ENCODE results near the gene MOG. TPM values are rescaled to one million over a fixed set of nuclear protein-coding genes. Genes with fewer than 3 reads are reported as not detected.

Gene MOG
- total and polyA plus RNA-seq, 4 donors: not detected

GRCh38 chr6:29681811-29682210 lies 24.9 kb downstream of the MOG start:
- Histone ChIP-seq H3K4me1 (ENCODE audit: control insufficient read depth in 4 of 4, insufficient read depth in 4 of 4, low read length in 3 of 4) (no peaks in the 10 kb centered on the region), H3K36me3 (ENCODE audit: control insufficient read depth in 4 of 4, insufficient read depth in 3 of 4, low read depth in 1 of 4, low read length in 3 of 4) (no peaks in the 10 kb centered on the region), H3K9me3 (ENCODE audit: control insufficient read depth in 4 of 4, low read length in 3 of 4) (peaks cover 0 to 2% (median 0%) of the 10 kb centered on the region in 4 donors), H3K9ac (ENCODE audit: low read depth in 1 of 2, low read length in 2 of 2) (no peak overlapping the region), H3K4me3 (ENCODE audit: low read depth in 1 of 3, low read length in 3 of 3) (no peak overlapping the region), H3K27ac (ENCODE audit: low read depth in 1 of 2, low read length in 2 of 2) (no peak overlapping the region), H3K27me3 (ENCODE audit: control insufficient read depth in 4 of 4, insufficient read depth in 4 of 4, low read length in 3 of 4) (no peaks in the 10 kb centered on the region)
- 88% methylated on average over 8 of the region's 8 CpGs for WGBS
- no peak for TF ChIP-seq RXRA (IDR thresholded peaks at IDR 0.05)
- TF ChIP-seq, protein P1, sequence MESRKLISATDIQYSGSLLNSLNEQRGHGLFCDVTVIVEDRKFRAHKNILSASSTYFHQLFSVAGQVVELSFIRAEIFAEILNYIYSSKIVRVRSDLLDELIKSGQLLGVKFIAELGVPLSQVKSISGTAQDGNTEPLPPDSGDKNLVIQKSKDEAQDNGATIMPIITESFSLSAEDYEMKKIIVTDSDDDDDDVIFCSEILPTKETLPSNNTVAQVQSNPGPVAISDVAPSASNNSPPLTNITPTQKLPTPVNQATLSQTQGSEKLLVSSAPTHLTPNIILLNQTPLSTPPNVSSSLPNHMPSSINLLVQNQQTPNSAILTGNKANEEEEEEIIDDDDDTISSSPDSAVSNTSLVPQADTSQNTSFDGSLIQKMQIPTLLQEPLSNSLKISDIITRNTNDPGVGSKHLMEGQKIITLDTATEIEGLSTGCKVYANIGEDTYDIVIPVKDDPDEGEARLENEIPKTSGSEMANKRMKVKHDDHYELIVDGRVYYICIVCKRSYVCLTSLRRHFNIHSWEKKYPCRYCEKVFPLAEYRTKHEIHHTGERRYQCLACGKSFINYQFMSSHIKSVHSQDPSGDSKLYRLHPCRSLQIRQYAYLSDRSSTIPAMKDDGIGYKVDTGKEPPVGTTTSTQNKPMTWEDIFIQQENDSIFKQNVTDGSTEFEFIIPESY (IDR thresholded peaks at IDR 0.05): no peak
- no peak for DNase-seq (ENCODE audit: low spot score)

DNA sequence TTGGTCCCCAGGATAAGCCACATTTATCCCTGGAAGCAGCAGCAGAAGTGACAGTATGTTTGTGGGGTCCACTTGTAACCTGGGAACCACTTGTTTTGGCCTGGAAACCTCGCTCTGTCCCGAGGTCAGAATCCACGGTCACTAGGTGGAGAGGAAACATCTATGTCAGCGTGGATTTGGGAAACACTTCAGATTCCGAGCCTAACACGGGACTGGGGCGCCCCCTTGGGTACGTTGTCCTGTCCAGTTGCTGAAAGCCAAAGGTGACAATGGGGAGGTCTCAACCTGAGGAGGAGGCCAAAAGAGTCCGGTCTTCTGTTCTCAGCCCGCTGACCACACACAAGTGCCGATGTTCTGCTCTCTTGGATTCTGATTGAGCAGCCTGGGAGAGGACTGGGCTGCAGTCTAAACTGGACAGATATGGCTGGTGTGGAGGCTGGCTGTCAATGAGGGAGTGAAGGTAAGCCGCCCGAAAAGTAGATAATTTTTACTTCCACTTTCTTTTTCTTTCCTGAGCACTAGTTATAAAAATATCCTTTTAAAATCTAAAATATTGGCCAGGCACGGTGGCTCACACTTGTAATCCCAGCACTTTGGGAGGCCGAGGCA lies 28.9 kb downstream of the MOG start:
- Histone ChIP-seq H3K4me1 (ENCODE audit: control insufficient read depth in 4 of 4, insufficient read depth in 4 of 4, low read length in 3 of 4) (no peaks in the 10 kb centered on the region), H3K9ac (ENCODE audit: low read depth in 1 of 2, low read length in 2 of 2) (no peak overlapping the region), H3K27ac (ENCODE audit: low read depth in 1 of 2, low read length in 2 of 2) (no peak overlapping the region), H3K9me3 (ENCODE audit: control insufficient read depth in 4 of 4, low read length in 3 of 4) (peaks cover 0 to 2% (median 0%) of the 10 kb centered on the region in 4 donors), H3K4me3 (ENCODE audit: low read depth in 1 of 3, low read length in 3 of 3) (no peak overlapping the region), H3K27me3 (ENCODE audit: control insufficient read depth in 4 of 4, insufficient read depth in 4 of 4, low read length in 3 of 4) (no peaks in the 10 kb centered on the region), H3K36me3 (ENCODE audit: control insufficient read depth in 4 of 4, insufficient read depth in 3 of 4, low read depth in 1 of 4, low read length in 3 of 4) (no peaks in the 10 kb centered on the region)
- no peak for DNase-seq (ENCODE audit: low spot score)
- TF ChIP-seq HNF4A (conservative IDR thresholded peaks at IDR 0.05) (no peak), CTCF (IDR thresholded peaks at IDR 0.05; ENCODE audit: low read depth, low read length, missing input control) (no peak), SP1 (IDR thresholded peaks at IDR 0.05) (no peak), FOXA2 (IDR thresholded peaks at IDR 0.05) (no peak), HNF4G (IDR thresholded peaks at IDR 0.05) (no peak), JUND (IDR thresholded peaks at IDR 0.05) (no peak), EGR1 (IDR thresholded peaks at IDR 0.05; ENCODE audit: low read depth in 2 of 2) (no peak), RAD21 (IDR thresholded peaks at IDR 0.05) (no peak), REST (IDR thresholded peaks at IDR 0.05) (no peak), RXRA (IDR thresholded peaks at IDR 0.05) (no peak), GABPA (IDR thresholded peaks at IDR 0.05 in 1 of 2, conservative IDR thresholded peaks at IDR 0.05 in 1 of 2) (no peak), FOXA1 (IDR thresholded peaks at IDR 0.05) (no peak)
- TF ChIP-seq, protein P2, sequence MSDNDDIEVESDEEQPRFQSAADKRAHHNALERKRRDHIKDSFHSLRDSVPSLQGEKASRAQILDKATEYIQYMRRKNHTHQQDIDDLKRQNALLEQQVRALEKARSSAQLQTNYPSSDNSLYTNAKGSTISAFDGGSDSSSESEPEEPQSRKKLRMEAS (IDR thresholded peaks at IDR 0.05): no peak
- TF ChIP-seq, protein P3, sequence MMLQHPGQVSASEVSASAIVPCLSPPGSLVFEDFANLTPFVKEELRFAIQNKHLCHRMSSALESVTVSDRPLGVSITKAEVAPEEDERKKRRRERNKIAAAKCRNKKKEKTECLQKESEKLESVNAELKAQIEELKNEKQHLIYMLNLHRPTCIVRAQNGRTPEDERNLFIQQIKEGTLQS (IDR thresholded peaks at IDR 0.05): no peak
- WGBS: 63% methylated on average over 15 of the region's 15 CpGs

All from liver (tissue), 9 donors.